Measurements from ENCODE around the gene ELOVL2. TPM values are rescaled to one million over a fixed set of nuclear protein-coding genes. Genes with fewer than 3 reads are reported as not detected.
"Not testable (repeated sequence)": the region's sequence is repeated elsewhere in the genome, so short reads cannot be mapped to it uniquely, and the experiment has no call there.

ELOVL2 gene
- total and polyA plus RNA-seq, 2 donors (not counting 1 experiment from before 2014, with no cell fraction given): not detected

DNA sequence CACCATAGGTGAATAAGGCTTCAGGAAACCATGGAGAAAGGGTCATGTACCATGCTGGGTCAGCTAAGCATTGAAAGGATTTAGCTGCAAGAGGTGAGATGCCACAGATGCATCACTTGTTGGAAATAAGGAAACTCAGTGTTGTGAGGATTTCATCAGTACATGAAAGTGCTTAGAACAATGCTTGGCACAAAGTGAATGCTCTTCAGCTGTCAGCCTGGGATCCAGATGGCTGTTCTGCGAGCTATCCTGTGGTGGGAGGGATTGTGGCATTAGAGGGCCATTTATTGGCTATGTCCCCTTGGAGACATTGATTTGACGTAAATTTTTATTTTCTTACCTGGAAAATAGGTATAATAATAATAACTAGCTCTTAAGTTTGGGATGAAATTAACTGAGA lies 53.0 kb downstream of the ELOVL2 start:
- no peak for ATAC-seq (ENCODE audit: low read depth)
- Histone ChIP-seq H3K79me2 (ENCODE audit: control insufficient read depth, insufficient read depth, low read length) (no peaks in the 10 kb centered on the region), H3K4me1 (ENCODE audit: control insufficient read depth in 2 of 2, insufficient read depth in 2 of 2, low read length in 2 of 2) (no peaks in the 10 kb centered on the region), H3K4me2 (replicated peaks; ENCODE audit: low read depth, low read length, poor library complexity, severe bottlenecking) (no peak overlapping the region), H3K27ac (ENCODE audit: low read length in 2 of 2) (no peak overlapping the region), H3K36me3 (replicated peaks in 1 of 2; ENCODE audit: control extremely low read depth in 1 of 2, control insufficient read depth in 1 of 2, extremely low read depth in 1 of 2, insufficient read depth in 2 of 2, low read length in 1 of 2) (no peaks in the 10 kb centered on the region), H3K9ac (ENCODE audit: low read length) (no peak overlapping the region), H2AFZ (ENCODE audit: insufficient read depth, low read depth, low read length, poor library complexity, severe bottlenecking) (no peak overlapping the region), H3K27me3 (replicated peaks in 1 of 4; ENCODE audit: control extremely low read depth in 1 of 4, control insufficient read depth in 3 of 4, insufficient read depth in 4 of 4, low read length in 3 of 4) (no peaks in the 10 kb centered on the region), H3K9me3 (ENCODE audit: control extremely low read depth in 1 of 3, control insufficient read depth in 2 of 3, insufficient read depth in 1 of 3, low read length in 2 of 3) (no peaks in the 10 kb centered on the region), H3K4me3 (ENCODE audit: control extremely low read depth in 1 of 5, extremely low read depth in 1 of 5, insufficient read depth in 1 of 5, low read depth in 2 of 5, low read length in 4 of 5) (no peak overlapping the region), H4K20me1 (ENCODE audit: control insufficient read depth, insufficient read depth, low read length, poor library complexity, severe bottlenecking) (no peaks in the 10 kb centered on the region)
- Mint-ChIP-seq H3K27ac (no peak overlapping the region), H3K9me3 (ENCODE audit: insufficient read depth) (no peaks in the 10 kb centered on the region), H3K27me3 (peaks cover 16% of the 10 kb centered on the region), H3K4me1 (no peaks in the 10 kb centered on the region), H3K4me3 (no peak overlapping the region)
- intact Hi-C loops (cut with micrococcal nuclease): no loop called here
- no CpG with 5 or more reads among the region's 2 CpGs for WGBS (ENCODE audit: insufficient coverage)
- ChIA-PET CTCF (no interaction called here), POLR2A (no interaction called here)
- TF ChIP-seq EZH2 (IDR thresholded peaks at IDR 0.05; ENCODE audit: borderline replicate concordance, insufficient read depth, low read depth, low read length, poor library complexity, severe bottlenecking): no peak
- TF ChIP-seq, protein P1, sequence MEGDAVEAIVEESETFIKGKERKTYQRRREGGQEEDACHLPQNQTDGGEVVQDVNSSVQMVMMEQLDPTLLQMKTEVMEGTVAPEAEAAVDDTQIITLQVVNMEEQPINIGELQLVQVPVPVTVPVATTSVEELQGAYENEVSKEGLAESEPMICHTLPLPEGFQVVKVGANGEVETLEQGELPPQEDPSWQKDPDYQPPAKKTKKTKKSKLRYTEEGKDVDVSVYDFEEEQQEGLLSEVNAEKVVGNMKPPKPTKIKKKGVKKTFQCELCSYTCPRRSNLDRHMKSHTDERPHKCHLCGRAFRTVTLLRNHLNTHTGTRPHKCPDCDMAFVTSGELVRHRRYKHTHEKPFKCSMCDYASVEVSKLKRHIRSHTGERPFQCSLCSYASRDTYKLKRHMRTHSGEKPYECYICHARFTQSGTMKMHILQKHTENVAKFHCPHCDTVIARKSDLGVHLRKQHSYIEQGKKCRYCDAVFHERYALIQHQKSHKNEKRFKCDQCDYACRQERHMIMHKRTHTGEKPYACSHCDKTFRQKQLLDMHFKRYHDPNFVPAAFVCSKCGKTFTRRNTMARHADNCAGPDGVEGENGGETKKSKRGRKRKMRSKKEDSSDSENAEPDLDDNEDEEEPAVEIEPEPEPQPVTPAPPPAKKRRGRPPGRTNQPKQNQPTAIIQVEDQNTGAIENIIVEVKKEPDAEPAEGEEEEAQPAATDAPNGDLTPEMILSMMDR (IDR thresholded peaks at IDR 0.05): no peak
- no peak for DNase-seq

DNA sequence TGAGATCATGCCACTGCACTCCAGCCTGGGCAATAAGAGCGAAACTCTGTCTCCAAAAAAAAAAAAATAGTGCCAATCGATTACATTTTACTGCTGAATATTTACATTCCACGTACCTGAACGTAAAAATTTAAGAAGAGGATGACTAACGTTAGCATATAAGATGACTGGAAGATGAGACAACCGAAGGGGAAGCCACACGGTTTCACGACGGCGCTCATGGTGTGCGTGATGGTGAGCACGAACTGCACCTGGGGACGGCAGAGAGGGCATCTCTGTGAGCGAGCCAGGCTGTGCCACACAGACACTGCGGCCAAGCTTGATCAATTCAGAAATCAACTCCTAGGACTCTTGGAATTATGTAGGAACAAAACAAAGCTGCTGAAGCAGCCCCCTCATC lies 54.5 kb downstream of the ELOVL2 start:
- Mint-ChIP-seq H3K9me3 (ENCODE audit: insufficient read depth) (no peaks in the 10 kb centered on the region), H3K27ac (no peak overlapping the region), H3K4me1 (no peaks in the 10 kb centered on the region), H3K4me3 (no peak overlapping the region), H3K27me3 (peaks cover 16% of the 10 kb centered on the region)
- no peak overlapping the region for H3K4me3 ChIP-seq (ENCODE audit: control extremely low read depth in 1 of 5, extremely low read depth in 1 of 5, insufficient read depth in 1 of 5, low read depth in 2 of 5, low read length in 4 of 5)
- no peaks in the 10 kb centered on the region for H3K79me2 ChIP-seq (ENCODE audit: control insufficient read depth, insufficient read depth, low read length)
- H3K27me3 ChIP-seq (replicated peaks in 1 of 4; ENCODE audit: control extremely low read depth in 1 of 4, control insufficient read depth in 3 of 4, insufficient read depth in 4 of 4, low read length in 3 of 4): no peaks in the 10 kb centered on the region
- ChIA-PET CTCF (no interaction called here), POLR2A (no interaction called here)
- H2AFZ ChIP-seq (ENCODE audit: insufficient read depth, low read depth, low read length, poor library complexity, severe bottlenecking): no peak overlapping the region
- H3K9ac ChIP-seq (ENCODE audit: low read length): no peak overlapping the region
- H3K4me1 ChIP-seq (ENCODE audit: control insufficient read depth in 2 of 2, insufficient read depth in 2 of 2, low read length in 2 of 2): no peaks in the 10 kb centered on the region
- H3K27ac ChIP-seq (ENCODE audit: low read length in 2 of 2): no peak overlapping the region
- ATAC-seq (ENCODE audit: low read depth): no peak
- no peaks in the 10 kb centered on the region for H3K9me3 ChIP-seq (ENCODE audit: control extremely low read depth in 1 of 3, control insufficient read depth in 2 of 3, insufficient read depth in 1 of 3, low read length in 2 of 3)
- H4K20me1 ChIP-seq (ENCODE audit: control insufficient read depth, insufficient read depth, low read length, poor library complexity, severe bottlenecking): no peaks in the 10 kb centered on the region
- intact Hi-C loops (cut with micrococcal nuclease): no loop called here
- 95% methylated on average over 12 of the region's 15 CpGs for WGBS (ENCODE audit: insufficient coverage)
- DNase-seq: no peak
- TF ChIP-seq, protein P1 (IDR thresholded peaks at IDR 0.05): no peak
- TF ChIP-seq EZH2 (IDR thresholded peaks at IDR 0.05; ENCODE audit: borderline replicate concordance, insufficient read depth, low read depth, low read length, poor library complexity, severe bottlenecking): no peak
- H3K4me2 ChIP-seq (replicated peaks; ENCODE audit: low read depth, low read length, poor library complexity, severe bottlenecking): no peak overlapping the region
- no peaks in the 10 kb centered on the region for H3K36me3 ChIP-seq (replicated peaks in 1 of 2; ENCODE audit: control extremely low read depth in 1 of 2, control insufficient read depth in 1 of 2, extremely low read depth in 1 of 2, insufficient read depth in 2 of 2, low read length in 1 of 2)

DNA sequence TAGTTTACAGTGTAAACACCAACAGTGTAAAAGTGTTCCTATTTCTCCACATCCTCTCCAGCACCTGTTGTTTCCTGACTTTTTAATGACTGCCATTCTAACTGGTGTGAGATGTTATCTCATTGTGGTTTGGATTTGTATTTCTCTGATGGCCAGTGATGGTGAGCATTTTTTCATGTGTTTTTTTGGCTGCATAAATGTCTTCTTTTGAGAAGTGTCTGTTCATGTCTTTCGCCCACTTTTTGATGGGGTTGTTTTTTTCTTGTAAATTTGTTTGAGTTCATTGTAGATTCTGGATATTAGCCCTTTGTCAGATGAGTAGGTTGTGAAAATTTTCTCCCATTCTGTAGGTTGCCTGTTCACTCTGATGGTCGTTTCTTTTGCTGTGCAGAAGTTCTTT lies 59.1 kb downstream of the ELOVL2 start:
- H3K36me3 ChIP-seq (replicated peaks in 1 of 2; ENCODE audit: control extremely low read depth in 1 of 2, control insufficient read depth in 1 of 2, extremely low read depth in 1 of 2, insufficient read depth in 2 of 2, low read length in 1 of 2); CTCF ChIA-PET; H3K4me1 Mint-ChIP-seq; H3K79me2 ChIP-seq (ENCODE audit: control insufficient read depth, insufficient read depth, low read length); H3K27me3 ChIP-seq (replicated peaks in 1 of 4; ENCODE audit: control extremely low read depth in 1 of 4, control insufficient read depth in 3 of 4, insufficient read depth in 4 of 4, low read length in 3 of 4); H3K9ac ChIP-seq (ENCODE audit: low read length); POLR2A ChIA-PET; H3K4me2 ChIP-seq (replicated peaks; ENCODE audit: low read depth, low read length, poor library complexity, severe bottlenecking); DNase-seq; H3K27ac Mint-ChIP-seq; H3K27ac ChIP-seq (ENCODE audit: low read length in 2 of 2); H3K4me3 Mint-ChIP-seq; intact Hi-C loops (cut with micrococcal nuclease); H3K4me1 ChIP-seq (ENCODE audit: control insufficient read depth in 2 of 2, insufficient read depth in 2 of 2, low read length in 2 of 2); H3K4me3 ChIP-seq (ENCODE audit: control extremely low read depth in 1 of 5, extremely low read depth in 1 of 5, insufficient read depth in 1 of 5, low read depth in 2 of 5, low read length in 4 of 5); H3K9me3 ChIP-seq (ENCODE audit: control extremely low read depth in 1 of 3, control insufficient read depth in 2 of 3, insufficient read depth in 1 of 3, low read length in 2 of 3); H4K20me1 ChIP-seq (ENCODE audit: control insufficient read depth, insufficient read depth, low read length, poor library complexity, severe bottlenecking); ATAC-seq (ENCODE audit: low read depth); H2AFZ ChIP-seq (ENCODE audit: insufficient read depth, low read depth, low read length, poor library complexity, severe bottlenecking); H3K9me3 Mint-ChIP-seq (ENCODE audit: insufficient read depth): not testable (repeated sequence)
- no CpG with 5 or more reads among the region's 2 CpGs for WGBS (ENCODE audit: insufficient coverage)
- peaks cover 16% of the 10 kb centered on the region for H3K27me3 Mint-ChIP-seq

Measured in B cell (primary cell).